Panc1 (cell line): ENCODE data around the gene ADD1.

Source experiments
- POLR2AphosphoS5 ChIP-seq: IDR thresholded peaks from 2 replicates; pipeline ENCODE4 v1.6.1; 2012; ENCODE audit warnings: mild to moderate bottlenecking, low read depth, low read length, moderate library complexity
- TF ChIP-seq, protein P1 (sequence below): fragments of 450-650 bp; IDR thresholded peaks from 2 replicates; pipeline ENCODE4 v1.5.1; 2017; ENCODE audit warnings: mild to moderate bottlenecking

DNA sequence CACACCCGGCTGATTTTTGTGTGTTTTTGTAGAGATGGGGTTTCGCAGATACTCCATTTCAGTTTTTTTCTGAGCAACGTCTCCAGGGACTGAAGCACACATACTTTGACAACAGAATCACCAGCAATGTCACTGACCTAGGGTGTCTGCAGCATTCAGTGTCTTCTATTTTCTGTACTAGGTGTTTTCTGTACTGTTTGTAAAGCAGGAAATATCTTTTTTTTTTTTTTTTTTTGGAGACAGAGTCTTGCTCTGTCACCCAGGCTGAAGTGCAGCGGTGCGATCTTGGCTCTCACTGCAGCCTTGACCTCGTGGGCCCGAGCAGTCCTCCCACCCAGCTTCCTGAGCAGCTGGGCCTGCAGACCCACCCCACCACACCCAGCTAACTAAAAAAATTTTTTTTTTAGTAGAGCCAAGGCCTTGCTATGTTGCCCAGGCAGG is 8.9 kb downstream of the ADD1 start:
- TF ChIP-seq, protein P1, sequence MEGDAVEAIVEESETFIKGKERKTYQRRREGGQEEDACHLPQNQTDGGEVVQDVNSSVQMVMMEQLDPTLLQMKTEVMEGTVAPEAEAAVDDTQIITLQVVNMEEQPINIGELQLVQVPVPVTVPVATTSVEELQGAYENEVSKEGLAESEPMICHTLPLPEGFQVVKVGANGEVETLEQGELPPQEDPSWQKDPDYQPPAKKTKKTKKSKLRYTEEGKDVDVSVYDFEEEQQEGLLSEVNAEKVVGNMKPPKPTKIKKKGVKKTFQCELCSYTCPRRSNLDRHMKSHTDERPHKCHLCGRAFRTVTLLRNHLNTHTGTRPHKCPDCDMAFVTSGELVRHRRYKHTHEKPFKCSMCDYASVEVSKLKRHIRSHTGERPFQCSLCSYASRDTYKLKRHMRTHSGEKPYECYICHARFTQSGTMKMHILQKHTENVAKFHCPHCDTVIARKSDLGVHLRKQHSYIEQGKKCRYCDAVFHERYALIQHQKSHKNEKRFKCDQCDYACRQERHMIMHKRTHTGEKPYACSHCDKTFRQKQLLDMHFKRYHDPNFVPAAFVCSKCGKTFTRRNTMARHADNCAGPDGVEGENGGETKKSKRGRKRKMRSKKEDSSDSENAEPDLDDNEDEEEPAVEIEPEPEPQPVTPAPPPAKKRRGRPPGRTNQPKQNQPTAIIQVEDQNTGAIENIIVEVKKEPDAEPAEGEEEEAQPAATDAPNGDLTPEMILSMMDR: no peak
- no peak for TF ChIP-seq POLR2AphosphoS5
